AG04449 (cell line): ENCODE measurements around the gene RAMP2.

Source experiments
- CTCF ChIA-PET: fragments of 350-600 bp; formaldehyde crosslinking; extraction: SDS; loops from one replicate; lab custom pipeline; 2021; ENCODE audit warnings: antibody characterized with exemption; lab: Yijun Ruan, JAX
- POLR2A ChIA-PET: fragments of 400-600, 350-600 bp; formaldehyde crosslinking; extraction: SDS; loops from one replicate; lab custom pipeline; 2020; ENCODE audit warnings: antibody characterized with exemption, inconsistent platforms; lab: Yijun Ruan, JAX
- DNase-seq: peaks from one replicate; pipeline ENCODE4 v3.0.0-alpha.2; 2010; ENCODE audit warnings: low read depth, low spot score
- H3K4me3 ChIP-seq: 2 replicates; pipeline ENCODE4 v1.5.1; 2011; ENCODE audit warnings: low read depth, mild to moderate bottlenecking, control low read depth, low read length
- TF ChIP-seq, protein P1 (sequence below): IDR thresholded peaks from one replicate; pipeline ENCODE4 v1.5.1; 2011; ENCODE audit warnings: mild to moderate bottlenecking, moderate library complexity, low read length, control low read depth, inconsistent platforms; ENCODE audit not compliant: insufficient read depth; ENCODE audit errors: missing control alignments

RAMP2 gene

GRCh38 chr17:42797067-42798007, 36.3 kb downstream of the RAMP2 start:
- POLR2A ChIA-PET: interaction anchor here (0.9 to 2.3 kb wide), 3 partner anchors 14 to 17 kb away, joined by 4 to 7 read pairs (median 6); partner anchors contain the start of gene WNK4
- no peak for DNase-seq
- CTCF ChIA-PET: interaction anchor here (1.1 to 2.5 kb wide), 5 partner anchors 11 to 33 kb away, joined by 4 to 11 read pairs (median 7); partner anchors contain the start of gene BECN1
- peak overlapping the region; percentile 89 for H3K4me3 ChIP-seq
- TF ChIP-seq, protein P1, sequence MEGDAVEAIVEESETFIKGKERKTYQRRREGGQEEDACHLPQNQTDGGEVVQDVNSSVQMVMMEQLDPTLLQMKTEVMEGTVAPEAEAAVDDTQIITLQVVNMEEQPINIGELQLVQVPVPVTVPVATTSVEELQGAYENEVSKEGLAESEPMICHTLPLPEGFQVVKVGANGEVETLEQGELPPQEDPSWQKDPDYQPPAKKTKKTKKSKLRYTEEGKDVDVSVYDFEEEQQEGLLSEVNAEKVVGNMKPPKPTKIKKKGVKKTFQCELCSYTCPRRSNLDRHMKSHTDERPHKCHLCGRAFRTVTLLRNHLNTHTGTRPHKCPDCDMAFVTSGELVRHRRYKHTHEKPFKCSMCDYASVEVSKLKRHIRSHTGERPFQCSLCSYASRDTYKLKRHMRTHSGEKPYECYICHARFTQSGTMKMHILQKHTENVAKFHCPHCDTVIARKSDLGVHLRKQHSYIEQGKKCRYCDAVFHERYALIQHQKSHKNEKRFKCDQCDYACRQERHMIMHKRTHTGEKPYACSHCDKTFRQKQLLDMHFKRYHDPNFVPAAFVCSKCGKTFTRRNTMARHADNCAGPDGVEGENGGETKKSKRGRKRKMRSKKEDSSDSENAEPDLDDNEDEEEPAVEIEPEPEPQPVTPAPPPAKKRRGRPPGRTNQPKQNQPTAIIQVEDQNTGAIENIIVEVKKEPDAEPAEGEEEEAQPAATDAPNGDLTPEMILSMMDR: no peak

- CTCF ChIA-PET: interaction anchor here (0.9 to 2.5 kb wide), 4 partner anchors 11 to 35 kb away, joined by 3 to 11 read pairs (median 4); partner anchors contain the start of gene BECN1
These were observed 37.0 kb downstream of the RAMP2 start for GRCh38 chr17:42798011-42798382.

DNA sequence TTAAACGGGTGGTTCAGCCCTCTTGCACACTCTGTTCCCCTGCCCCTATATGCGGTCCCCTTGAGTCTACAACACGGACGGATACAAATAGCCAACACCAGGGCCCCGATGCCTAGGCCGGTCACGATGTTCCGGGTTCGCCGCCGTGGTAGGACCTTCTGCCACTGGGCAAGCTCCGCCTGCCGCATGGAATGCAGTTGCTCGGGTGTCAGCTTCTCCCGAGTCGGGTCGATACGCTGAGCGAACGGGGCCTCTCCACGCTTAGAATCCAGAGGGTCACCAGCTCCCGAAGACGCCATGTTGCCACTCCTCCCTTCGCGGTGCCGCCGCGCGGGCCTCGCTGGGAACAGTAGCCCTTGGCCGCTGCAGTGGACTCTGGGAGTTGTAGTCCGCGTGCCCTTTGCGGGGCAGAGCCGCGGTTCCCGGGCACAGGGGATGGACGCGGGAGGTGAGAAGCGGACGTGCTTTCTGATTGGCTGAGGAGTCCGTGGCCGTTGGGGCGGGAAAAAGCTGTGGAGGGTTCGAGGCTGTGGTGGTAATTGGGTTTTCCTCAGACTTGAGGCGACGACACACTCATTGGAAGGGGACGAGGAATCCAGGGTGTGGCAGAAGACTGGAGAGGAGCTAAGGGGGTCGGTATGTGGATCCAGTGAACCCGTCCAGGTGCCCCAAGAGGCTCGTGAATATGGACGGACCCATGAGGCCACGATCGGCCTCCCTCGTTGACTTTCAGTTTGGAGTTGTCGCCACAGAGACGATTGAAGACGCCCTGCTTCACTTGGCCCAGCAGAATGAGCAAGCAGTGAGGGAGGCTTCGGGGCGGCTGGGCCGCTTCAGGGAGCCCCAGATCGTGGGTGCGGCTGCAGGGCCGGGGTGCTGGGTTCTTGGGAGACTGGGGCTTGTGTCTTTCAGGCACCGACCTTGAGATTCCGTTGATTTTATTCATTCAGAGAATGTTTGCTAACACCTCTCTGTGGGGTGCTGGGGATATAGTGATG, 37.7 kb downstream of the RAMP2 start, which contains the start of the genes CNTD1 and COA3:
TSS of gene CNTD1 (plus strand) at position 479 of the 998 bp plus-strand sequence. CDS start at position 686, 207 bp downstream.
TSS of gene COA3 (minus strand) at position 322 of the 998 bp plus-strand sequence. CDS start at position 299, 23 bp downstream.
- CTCF ChIA-PET: interaction anchor here (0.9 to 2.5 kb wide), 5 partner anchors 11 to 35 kb away, joined by 3 to 11 read pairs (median 4); partner anchors contain the start of gene BECN1
- peak within 1 kb of the TSS; percentile 89 for H3K4me3 ChIP-seq
- POLR2A ChIA-PET: interaction anchor here (0.7 to 1.8 kb wide), 2 partner anchors 18 to 19 kb away, joined by 3 to 7 read pairs; partner anchors contain the start of gene WNK4
- TF ChIP-seq, protein P1: no peak
- DNase-seq: no peak

More at GRCh38 chr17:42798011-42798382, 37.0 kb downstream of the RAMP2 start:
- TF ChIP-seq, protein P1: no peak
- POLR2A ChIA-PET: interaction anchor here (0.7 to 1.8 kb wide), 2 partner anchors 18 to 20 kb away, joined by 3 to 7 read pairs; partner anchors contain the start of gene WNK4
- DNase-seq: no peak
- peak overlapping the region; percentile 89 for H3K4me3 ChIP-seq

DNA sequence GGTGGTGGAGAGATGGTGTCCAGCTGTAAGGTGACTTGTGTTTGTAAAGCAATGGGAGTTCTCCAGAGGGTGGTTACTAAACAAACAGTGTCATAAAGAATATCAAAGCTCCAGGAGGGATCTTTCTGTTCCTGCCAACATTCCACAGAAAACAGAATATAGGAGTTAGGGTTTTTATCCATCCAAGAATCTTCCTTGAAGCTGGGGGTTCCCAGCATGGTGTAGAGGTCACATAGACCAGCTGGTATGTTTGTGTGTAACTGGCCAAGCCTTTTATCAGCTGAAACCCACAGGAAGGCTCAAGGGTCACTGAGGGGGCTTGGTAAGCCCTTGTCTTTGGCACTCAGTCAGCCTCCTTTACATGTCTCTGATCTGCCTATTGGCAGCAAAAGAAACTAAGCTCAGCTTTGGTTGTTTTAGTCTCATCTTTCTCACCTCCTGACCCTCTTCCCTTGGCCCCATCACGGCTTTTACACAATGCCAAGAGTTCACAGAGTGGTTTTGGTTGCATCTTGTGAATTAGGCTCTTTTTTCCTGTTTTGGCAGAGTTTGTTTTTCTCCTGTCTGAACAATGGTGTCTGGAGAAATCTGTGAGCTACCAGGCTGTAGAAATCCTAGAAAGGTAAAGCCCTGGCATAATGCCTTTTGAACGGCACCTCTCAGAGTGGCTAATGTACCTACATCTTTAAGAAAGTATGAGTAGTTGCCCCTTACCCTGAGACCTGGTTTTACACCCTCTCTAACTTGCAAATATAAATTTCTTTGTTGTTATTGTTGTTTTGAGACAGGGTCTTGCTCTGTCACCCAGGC, 42.3 kb downstream of the RAMP2 start:
- H3K4me3 ChIP-seq: no peak overlapping the region
- TF ChIP-seq, protein P1: no peak
- CTCF ChIA-PET: interaction anchor here (1.0 to 2.9 kb wide), 4 partner anchors 11 to 20 kb away, joined by 3 to 9 read pairs (median 4); partner anchors contain the start of gene BECN1
- no peak for DNase-seq
- POLR2A ChIA-PET: no interaction called here

GRCh38 chr17:42804918-42805367, 43.9 kb downstream of the RAMP2 start:
- TF ChIP-seq, protein P1: no peak
- ChIA-PET POLR2A (interaction anchor here (0.7 kb wide), 1 partner anchor 23 kb away, joined by 3 read pairs; no protein-coding TSS in a partner anchor), CTCF (interaction anchor here (0.7 to 0.9 kb wide), 2 partner anchors 18 to 20 kb away, joined by 3 read pairs; no protein-coding TSS in a partner anchor)
- no peak overlapping the region for H3K4me3 ChIP-seq
- no peak for DNase-seq
